A673 (cell line): Measurements from ENCODE around the gene GRK1. TPM values are rescaled to one million over a fixed set of nuclear protein-coding genes. Genes with fewer than 3 reads are reported as not detected.

ENCODE experiments used
- BruUV-seq: library from RNA; stranded (reverse); fragments of 400-500 nt; replicated peaks from 2 replicates; lab custom pipeline; 2021; lab: Mats Ljungman, UMichigan
- CTCF ChIA-PET: fragments of 300-600 bp; sonication (Branson Sonifier 250); formaldehyde crosslinking; loops from one replicate; lab custom pipeline; 2022; ENCODE audit warnings: antibody characterized with exemption; lab: Charles Lee
- POLR2A ChIA-PET: fragments of 300-600 bp; sonication (Branson Sonifier 250); formaldehyde crosslinking; loops from one replicate; lab custom pipeline; 2022; ENCODE audit warnings: antibody characterized with exemption; ENCODE audit not compliant: low non-redundant PET; lab: Charles Lee
- DNase-seq: peaks from one replicate; pipeline ENCODE4 v3.0.0-alpha.2; 2015; ENCODE audit warnings: low spot score
- H3K27ac ChIP-seq: fragments of 200-600 bp; sonication (generic); 2 replicates; pipeline ENCODE4 v1.5.1; 2016; ENCODE audit warnings: mixed run types, low read depth, mild to moderate bottlenecking, mixed read lengths, antibody characterized with exemption, low read length; ENCODE audit not compliant: poor library complexity, severe bottlenecking
- H3K27me3 ChIP-seq: fragments of 200-600 bp; sonication (generic); replicated peaks from 2 replicates; pipeline ENCODE4 v1.6.1; 2017; ENCODE audit warnings: mixed run types, low read depth, mild to moderate bottlenecking, mixed read lengths, antibody characterized with exemption, low read length; ENCODE audit not compliant: insufficient read depth, poor library complexity
- H3K36me3 ChIP-seq: fragments of 200-600 bp; sonication (generic); 2 replicates; pipeline ENCODE4 v1.6.1; 2016; ENCODE audit warnings: mixed run types, mild to moderate bottlenecking, mixed read lengths, antibody characterized with exemption, low read length; ENCODE audit not compliant: insufficient read depth, poor library complexity, severe bottlenecking
- H3K4me1 ChIP-seq: fragments of 200-600 bp; sonication (generic); 2 replicates; pipeline ENCODE4 v1.6.1; 2017; ENCODE audit warnings: mixed run types, mild to moderate bottlenecking, mixed read lengths, antibody characterized with exemption, low read length; ENCODE audit not compliant: insufficient read depth, poor library complexity, severe bottlenecking
- H3K4me3 ChIP-seq: fragments of 200-600 bp; sonication (generic); 2 replicates; pipeline ENCODE4 v1.5.1; 2016; ENCODE audit warnings: low read depth, mixed run types, mild to moderate bottlenecking, mixed read lengths, low read length; ENCODE audit not compliant: poor library complexity, severe bottlenecking
- H3K9me3 ChIP-seq: fragments of 200-600 bp; sonication (generic); 2 replicates; pipeline ENCODE4 v1.6.1; 2016; ENCODE audit warnings: mixed run types, low read depth, mild to moderate bottlenecking, mixed read lengths, antibody characterized with exemption, low read length; ENCODE audit not compliant: poor library complexity, severe bottlenecking
- CTCF ChIP-seq: fragments of 300-800, 200-600 bp; sonication (generic); conservative IDR thresholded peaks from 2 replicates; pipeline ENCODE4 v1.5.1; 2017; ENCODE audit warnings: low read depth, mild to moderate bottlenecking, antibody characterized with exemption, low read length, moderate library complexity, mixed read lengths
- EZH2 ChIP-seq: fragments of 200-600 bp; sonication (generic); IDR thresholded peaks from 2 replicates; pipeline ENCODE4 v1.6.1; 2017; ENCODE audit warnings: borderline replicate concordance, low read depth, mild to moderate bottlenecking, mixed read lengths, antibody characterized with exemption, low read length; ENCODE audit not compliant: poor library complexity, severe bottlenecking
- intact Hi-C: fragments of 100-400 bp; cut with micrococcal nuclease; formaldehyde crosslinking; loops from one replicate; pipeline ENCODE4 v1.10.0; 2022; ENCODE audit not compliant: unreplicated experiment
- total RNA-seq: library from RNA; stranded (reverse); gene quantifications from 2 replicates; pipeline ENCODE4 v1.2.3, GENCODE V29; 2021

Gene GRK1
- total RNA-seq, 1 experiment from 2014 or later = not detected

- no peak overlapping the region for H3K4me3 ChIP-seq
- no peaks in the 10 kb centered on the region for H3K9me3 ChIP-seq
- DNase-seq = no peak
- intact Hi-C loops = no loop called here
- POLR2A ChIA-PET = no interaction called here
- peaks cover 14% of the 10 kb centered on the region for H3K4me1 ChIP-seq
- H3K36me3 ChIP-seq = no peaks in the 10 kb centered on the region
- no peaks in the 10 kb centered on the region for H3K27me3 ChIP-seq
- no TSS peak for BruUV-seq
- CTCF ChIA-PET = no interaction called here
- TF ChIP-seq CTCF = no peak
- H3K27ac ChIP-seq = no peak overlapping the region
Observed at GRCh38 chr13:113654591-113655345, 12.3 kb upstream of the GRK1 start.

- Histone ChIP-seq H3K4me3 (no peak overlapping the region), H3K36me3 (no peaks in the 10 kb centered on the region), H3K9me3 (no peaks in the 10 kb centered on the region), H3K4me1 (peaks cover 14% of the 10 kb centered on the region), H3K27ac (no peak overlapping the region), H3K27me3 (no peaks in the 10 kb centered on the region)
- CTCF ChIA-PET = no interaction called here
- no TSS peak for BruUV-seq
- POLR2A ChIA-PET = no interaction called here
- intact Hi-C loops = no loop called here
- DNase-seq = no peak
- TF ChIP-seq CTCF = no peak
- TF ChIP-seq EZH2 = no peak
Observed at GRCh38 chr13:113655346-113656002, 11.5 kb upstream of the GRK1 start.

- ChIA-PET POLR2A (no interaction called here), CTCF (no interaction called here)
- intact Hi-C loops = no loop called here
- H3K4me1 ChIP-seq = peaks cover 14% of the 10 kb centered on the region
- peaks cover 2% of the 10 kb centered on the region for H3K9me3 ChIP-seq
- no TSS peak for BruUV-seq
- no peak overlapping the region for H3K4me3 ChIP-seq
- TF ChIP-seq EZH2 (no peak), CTCF (no peak)
- no peak for DNase-seq
- no peak overlapping the region for H3K27ac ChIP-seq
- H3K27me3 ChIP-seq = no peaks in the 10 kb centered on the region
- no peaks in the 10 kb centered on the region for H3K36me3 ChIP-seq
Observed at GRCh38 chr13:113656003-113656588, 10.9 kb upstream of the GRK1 start.
